NCI-H2171 (cell line): ENCODE data around the gene CCND1.
"Not testable (repeated sequence)": the region's sequence is repeated elsewhere in the genome, so short reads cannot be mapped to it uniquely, and the experiment has no call there.

ENCODE experiments used
- DNase-seq: peaks from one replicate; lab custom pipeline; 2025; lab: John Stamatoyannopoulos, UW

The CCND1 gene

GRCh38 chr11:69618237-69618636, 22.7 kb upstream of the CCND1 start:
- DNase-seq = no peak

GRCh38 chr11:69620683-69621290, 20.2 kb upstream of the CCND1 start:
- no peak for DNase-seq

- not testable (repeated sequence) for DNase-seq
Observed at GRCh38 chr11:69622097-69622681, 18.8 kb upstream of the CCND1 start.

GRCh38 chr11:69624293-69624692, 16.7 kb upstream of the CCND1 start:
- no peak for DNase-seq

GRCh38 chr11:69625476-69625875, 15.5 kb upstream of the CCND1 start:
- DNase-seq = no peak

GRCh38 chr11:69627551-69627950, 13.4 kb upstream of the CCND1 start:
- DNase-seq = no peak

- no peak for DNase-seq
Observed at GRCh38 chr11:69630017-69630416, 10.9 kb upstream of the CCND1 start.

GRCh38 chr11:69630424-69630823, 10.5 kb upstream of the CCND1 start:
- no peak for DNase-seq

GRCh38 chr11:69632900-69633299, 8.1 kb upstream of the CCND1 start:
- no peak for DNase-seq

- no peak for DNase-seq
Observed at GRCh38 chr11:69634069-69634468, 6.9 kb upstream of the CCND1 start.

- DNase-seq = no peak
Observed at GRCh38 chr11:69634590-69634989, 6.4 kb upstream of the CCND1 start.

GRCh38 chr11:69635195-69635594, 5.8 kb upstream of the CCND1 start:
- DNase-seq = no peak

- DNase-seq = no peak
Observed at GRCh38 chr11:69635804-69636511, 5.0 kb upstream of the CCND1 start.

GRCh38 chr11:69636512-69637197, 4.3 kb upstream of the CCND1 start:
- DNase-seq = no peak

GRCh38 chr11:69637198-69637940, 3.6 kb upstream of the CCND1 start:
- DNase-seq = no peak

- DNase-seq = peak; percentile 33
Observed at GRCh38 chr11:69637941-69638871, 2.8 kb upstream of the CCND1 start.

GRCh38 chr11:69638941-69639681, 1.8 kb upstream of the CCND1 start:
- peak; percentile 86 for DNase-seq

GRCh38 chr11:69639831-69640230, 1.1 kb upstream of the CCND1 start:
- no peak for DNase-seq

GRCh38 chr11:69640260-69640994, 529 bp upstream of the CCND1 start:
- no peak for DNase-seq
